Skeletal muscle tissue (tissue), 4 donors: ENCODE data around the gene TANC1. TPM values are rescaled to one million over a fixed set of nuclear protein-coding genes. Genes with fewer than 3 reads are reported as not detected.

Experiments used
- H3K27ac ChIP-seq: one replicate; pipeline ENCODE4 v1.7.0; 2013; ENCODE audit warnings: mild to moderate bottlenecking, low read depth, low read length, inconsistent platforms
- H3K27me3 ChIP-seq, 3 donors: one replicate each; pipeline ENCODE4 v1.7.0; 2013; ENCODE audit warnings: low read length in 3 of 3; ENCODE audit not compliant: control insufficient read depth in 3 of 3, insufficient read depth in 3 of 3
- H3K36me3 ChIP-seq, 3 donors: one replicate each; pipeline ENCODE4 v1.7.0; 2013; ENCODE audit warnings: low read length in 3 of 3; ENCODE audit not compliant: control insufficient read depth in 3 of 3, insufficient read depth in 3 of 3
- H3K4me1 ChIP-seq, 3 donors: one replicate each; pipeline ENCODE4 v1.7.0; 2013; ENCODE audit warnings: low read length in 3 of 3, mild to moderate bottlenecking in 3 of 3; ENCODE audit not compliant: control insufficient read depth in 3 of 3, insufficient read depth in 3 of 3
- H3K4me3 ChIP-seq, 3 donors: one replicate each; pipeline ENCODE4 v1.7.0; 2013; ENCODE audit warnings: low read length in 3 of 3
- H3K9ac ChIP-seq, 3 donors: one replicate each; pipeline ENCODE4 v1.7.0; 2013; ENCODE audit warnings: low read length in 3 of 3, mild to moderate bottlenecking in 3 of 3, moderate library complexity in 2 of 3, low read depth in 1 of 3
- H3K9me3 ChIP-seq, 3 donors: one replicate each; pipeline ENCODE4 v1.7.0; 2013; ENCODE audit warnings: low read length in 3 of 3; ENCODE audit not compliant: control insufficient read depth in 3 of 3
- total RNA-seq: library from RNA; depleted of rRNA; stranded (reverse); fragments of >200 nt; gene quantifications from one replicate; pipeline ENCODE4 v1.2.3, GENCODE V29; 2014
- donor health status: Osteomylitis.

TANC1 gene
- total RNA-seq, 1 donor from 2014 or later, result 38.1 TPM

DNA sequence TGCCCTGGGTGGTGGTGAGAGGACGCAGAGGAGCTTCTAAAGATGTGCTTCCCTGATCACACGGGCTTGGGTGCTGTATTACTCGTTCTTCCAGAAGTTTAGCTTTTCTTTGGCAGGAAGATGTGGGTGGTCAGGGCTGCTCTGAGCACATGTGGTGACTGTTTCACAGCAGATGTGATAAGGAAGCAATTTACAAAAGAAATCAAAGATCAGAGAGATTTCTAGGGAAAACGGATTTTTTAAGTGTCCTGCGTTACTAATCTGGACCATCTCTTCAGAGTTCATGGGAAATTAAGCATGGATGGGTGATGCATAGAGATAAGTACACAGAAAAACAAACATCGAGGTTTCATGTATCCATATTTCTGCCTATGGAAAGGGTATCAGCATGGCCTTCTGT, 218.7 kb downstream of the TANC1 start:
- H3K36me3 ChIP-seq, result peaks cover 0 to 10% (median 0%) of the 10 kb centered on the region in 3 donors
- H3K9me3 ChIP-seq, result no peaks in the 10 kb centered on the region
- H3K4me1 ChIP-seq, result peaks cover 0 to 3% (median 0%) of the 10 kb centered on the region in 3 donors
- H3K27me3 ChIP-seq, result no peaks in the 10 kb centered on the region
- H3K9ac ChIP-seq, result no peak overlapping the region
- H3K27ac ChIP-seq, result no peak overlapping the region
- H3K4me3 ChIP-seq, result no peak overlapping the region

DNA sequence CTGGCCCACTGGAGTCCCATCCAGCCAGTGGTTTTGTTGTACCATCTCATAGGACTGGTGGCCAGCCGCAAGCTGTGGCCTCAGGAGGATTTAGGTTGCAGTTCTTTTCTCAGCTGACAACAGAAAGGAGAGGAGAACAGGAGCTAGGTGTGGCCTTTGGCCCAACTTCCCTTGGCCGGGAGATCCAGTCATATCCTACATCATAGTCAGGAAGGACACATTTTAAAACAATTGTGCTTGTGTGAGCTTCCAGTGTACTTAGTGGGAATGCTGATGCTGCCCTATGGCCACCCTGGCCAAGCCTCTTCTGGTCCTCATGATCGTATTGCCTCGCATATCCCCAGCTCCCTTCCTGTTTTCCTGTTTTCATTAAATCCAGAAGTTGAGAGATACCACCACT, 220.0 kb downstream of the TANC1 start:
- Histone ChIP-seq H3K4me3 (no peak overlapping the region), H3K9ac (no peak overlapping the region), H3K36me3 (peaks cover 0 to 10% (median 0%) of the 10 kb centered on the region in 3 donors), H3K27ac (no peak overlapping the region), H3K4me1 (peaks cover 0 to 3% (median 0%) of the 10 kb centered on the region in 3 donors), H3K9me3 (no peaks in the 10 kb centered on the region), H3K27me3 (no peaks in the 10 kb centered on the region)

DNA sequence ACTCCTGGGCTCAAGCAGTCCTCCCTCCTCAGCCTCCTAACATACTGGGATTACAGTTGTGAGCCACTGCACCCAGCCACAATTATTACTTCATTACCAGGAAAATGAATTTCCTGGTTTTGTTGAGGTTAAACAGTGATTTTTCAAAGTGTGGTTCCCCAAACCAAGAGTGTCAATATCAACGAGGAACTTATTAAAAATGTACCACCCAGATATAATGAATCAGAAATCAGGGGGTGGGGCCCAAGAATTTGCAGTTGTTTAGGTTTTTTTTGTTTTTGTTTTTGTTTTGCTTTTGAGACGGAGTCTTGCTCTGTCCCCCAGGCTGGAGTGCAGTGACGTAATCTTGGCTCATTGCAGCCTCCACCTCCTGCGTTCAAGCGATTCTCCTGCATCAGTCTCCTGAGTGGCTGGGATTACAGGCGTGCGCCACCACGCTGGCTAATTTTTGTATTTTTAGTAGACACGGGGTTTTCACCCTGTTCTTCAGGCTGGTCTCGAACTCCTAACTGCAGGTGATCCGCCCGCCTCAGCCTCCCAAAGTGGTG, 224.0 kb downstream of the TANC1 start:
- H3K27ac ChIP-seq, result no peak overlapping the region

DNA sequence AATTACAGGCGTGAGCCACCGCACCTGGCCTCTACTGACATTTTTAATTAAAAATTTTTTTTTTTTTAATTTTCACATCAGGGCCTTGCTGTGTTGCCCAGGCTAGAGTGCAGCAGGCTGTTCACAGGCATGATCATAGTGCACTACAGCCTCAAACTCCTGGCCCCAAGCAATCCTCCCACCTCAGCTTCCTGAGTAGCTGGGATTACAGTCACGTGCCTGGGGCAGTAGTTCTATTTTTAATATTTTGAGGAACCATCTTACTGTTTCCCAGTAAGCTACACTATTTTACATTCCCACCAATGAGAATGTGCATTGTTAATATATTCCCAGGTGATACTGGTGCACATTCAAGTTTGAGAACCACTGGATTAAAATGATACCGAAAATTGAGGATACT, 225.4 kb downstream of the TANC1 start:
- no peaks in the 10 kb centered on the region for H3K9me3 ChIP-seq
- peaks cover 0 to 3% (median 3%) of the 10 kb centered on the region in 3 donors for H3K4me1 ChIP-seq
- no peaks in the 10 kb centered on the region for H3K27me3 ChIP-seq
- H3K4me3 ChIP-seq, result no peak overlapping the region
- H3K36me3 ChIP-seq, result peaks cover 5 to 14% (median 7%) of the 10 kb centered on the region in 3 donors
- H3K27ac ChIP-seq, result no peak overlapping the region
- H3K9ac ChIP-seq, result no peak overlapping the region

More for the DNA sequence above, 224.0 kb downstream of the TANC1 start:
- no peak overlapping the region for H3K4me3 ChIP-seq
- peaks cover 0 to 3% (median 3%) of the 10 kb centered on the region in 3 donors for H3K4me1 ChIP-seq
- no peak overlapping the region for H3K9ac ChIP-seq
- H3K27me3 ChIP-seq, result no peaks in the 10 kb centered on the region
- no peaks in the 10 kb centered on the region for H3K9me3 ChIP-seq
- H3K36me3 ChIP-seq, result peaks cover 4 to 11% (median 5%) of the 10 kb centered on the region in 3 donors

- Histone ChIP-seq H3K4me1 (peaks cover 0 to 3% (median under 1%) of the 10 kb centered on the region in 3 donors), H3K36me3 (peaks cover 5 to 14% (median 8%) of the 10 kb centered on the region in 3 donors), H3K27ac (no peak overlapping the region)
These were observed 225.8 kb downstream of the TANC1 start for GRCh38 chr2:159194241-159194640.

GRCh38 chr2:159195697-159196096, 227.3 kb downstream of the TANC1 start:
- Histone ChIP-seq H3K36me3 (peaks cover 5 to 14% (median 10%) of the 10 kb centered on the region in 3 donors), H3K27me3 (no peaks in the 10 kb centered on the region), H3K27ac (no peak overlapping the region), H3K4me3 (no peak overlapping the region), H3K4me1 (peaks cover 0 to 5% (median 3%) of the 10 kb centered on the region in 3 donors), H3K9me3 (no peaks in the 10 kb centered on the region), H3K9ac (no peak overlapping the region)

More at GRCh38 chr2:159194241-159194640, 225.8 kb downstream of the TANC1 start:
- Histone ChIP-seq H3K9ac (no peak overlapping the region), H3K9me3 (no peaks in the 10 kb centered on the region), H3K27me3 (no peaks in the 10 kb centered on the region), H3K4me3 (no peak overlapping the region)

DNA sequence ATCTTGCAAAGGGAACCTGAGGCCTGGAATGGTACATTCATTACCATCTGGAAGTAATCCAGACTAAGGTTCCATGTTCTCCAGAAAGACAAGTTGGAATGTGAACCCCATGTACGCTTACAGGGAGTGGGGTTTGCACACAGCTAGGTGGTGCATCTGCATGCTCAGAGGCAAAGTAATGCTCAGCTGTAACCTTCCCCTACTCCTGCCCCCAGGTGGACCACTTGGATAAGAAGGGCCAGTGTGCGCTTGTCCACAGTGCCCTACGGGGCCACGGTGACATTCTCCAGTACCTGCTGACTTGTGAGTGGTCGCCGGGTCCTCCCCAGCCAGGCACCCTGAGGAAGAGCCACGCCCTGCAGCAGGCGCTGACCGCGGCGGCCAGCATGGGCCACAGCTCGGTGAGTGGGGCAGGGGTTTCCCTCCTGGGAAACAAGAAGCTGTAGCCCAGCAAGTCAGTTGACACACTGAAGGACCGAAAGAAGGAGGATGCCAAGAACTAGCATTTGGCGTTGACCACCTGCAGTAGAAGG, 228.0 kb downstream of the TANC1 start:
- no peak overlapping the region for H3K27ac ChIP-seq
- H3K4me1 ChIP-seq, result peaks cover 0 to 10% (median 3%) of the 10 kb centered on the region in 3 donors

GRCh38 chr2:159199236-159199635, 230.8 kb downstream of the TANC1 start:
- no peaks in the 10 kb centered on the region for H3K27me3 ChIP-seq
- peaks cover 2 to 10% (median 6%) of the 10 kb centered on the region in 3 donors for H3K4me1 ChIP-seq
- no peak overlapping the region for H3K4me3 ChIP-seq
- peaks cover 5 to 14% (median 11%) of the 10 kb centered on the region in 3 donors for H3K36me3 ChIP-seq
- no peaks in the 10 kb centered on the region for H3K9me3 ChIP-seq
- no peak overlapping the region for H3K9ac ChIP-seq
- H3K27ac ChIP-seq, result no peak overlapping the region

More for the DNA sequence above, 228.0 kb downstream of the TANC1 start:
- Histone ChIP-seq H3K4me3 (no peak overlapping the region), H3K9ac (no peak overlapping the region), H3K9me3 (no peaks in the 10 kb centered on the region), H3K27me3 (no peaks in the 10 kb centered on the region), H3K36me3 (peaks cover 5 to 14% (median 12%) of the 10 kb centered on the region in 3 donors)

DNA sequence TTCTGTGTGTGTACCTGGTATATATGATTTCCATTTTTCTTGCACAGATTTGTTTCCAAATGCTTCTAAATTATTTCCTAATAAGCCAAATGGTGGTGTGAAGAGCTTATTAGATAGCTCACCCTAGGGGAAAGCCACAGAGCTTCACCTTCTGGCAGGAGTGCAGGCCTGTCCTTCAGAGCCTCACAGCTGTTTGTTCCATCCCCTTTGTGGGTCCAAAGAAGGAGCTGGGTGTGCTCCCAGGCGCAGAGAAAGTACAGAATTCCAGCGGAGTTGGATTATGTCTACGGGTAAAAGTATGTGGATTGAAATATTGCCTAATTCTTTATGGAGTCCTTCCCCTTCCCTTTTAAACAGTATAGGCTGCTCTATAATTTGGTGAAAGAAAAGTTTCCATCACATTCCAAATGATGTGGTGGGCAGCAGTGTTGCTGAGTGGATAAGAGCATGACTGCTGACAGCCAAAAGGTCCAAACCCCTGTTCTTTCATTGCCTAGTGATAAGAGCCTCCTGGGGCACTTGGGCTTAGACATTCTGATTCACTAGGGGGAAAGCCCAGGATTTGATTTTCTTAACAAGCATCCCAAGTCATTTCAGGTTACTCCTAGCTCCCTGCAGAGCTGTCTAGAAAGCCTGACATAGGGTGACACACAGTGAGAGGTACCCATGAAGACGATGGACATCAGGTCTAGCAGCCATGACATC, 231.5 kb downstream of the TANC1 start:
- Histone ChIP-seq H3K27me3 (no peaks in the 10 kb centered on the region), H3K36me3 (peaks cover 5 to 14% (median 10%) of the 10 kb centered on the region in 3 donors)

DNA sequence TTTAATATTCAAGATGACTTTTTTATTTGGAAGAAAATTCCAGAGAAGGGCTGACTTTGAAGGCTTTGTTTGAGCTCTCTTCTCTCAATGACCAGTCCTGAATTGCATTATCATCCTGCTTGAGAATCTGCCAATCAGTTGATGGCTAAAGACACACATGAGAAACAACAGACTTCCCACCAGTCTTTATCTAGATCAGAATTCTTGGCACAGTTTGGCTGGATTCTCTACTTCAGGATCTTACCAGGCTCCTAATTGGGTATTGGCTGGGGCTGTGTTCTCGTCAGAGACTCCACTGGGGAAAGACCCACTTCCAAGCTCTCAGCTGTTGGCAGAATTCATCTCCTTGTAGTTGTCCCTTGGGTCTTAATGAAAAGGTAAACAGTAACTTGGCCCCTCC, 232.1 kb downstream of the TANC1 start:
- Histone ChIP-seq H3K4me3 (no peak overlapping the region), H3K27me3 (no peaks in the 10 kb centered on the region), H3K27ac (peak overlapping the region; percentile 1), H3K9me3 (no peaks in the 10 kb centered on the region), H3K4me1 (peaks cover 0 to 10% (median 6%) of the 10 kb centered on the region in 3 donors), H3K36me3 (peaks cover 5 to 16% (median 10%) of the 10 kb centered on the region in 3 donors), H3K9ac (no peak overlapping the region)

More for the DNA sequence above, 231.5 kb downstream of the TANC1 start:
- H3K9ac ChIP-seq, result no peak overlapping the region
- H3K27ac ChIP-seq, result peak overlapping the region; percentile 1
- H3K4me3 ChIP-seq, result no peak overlapping the region
- peaks cover 0 to 10% (median 6%) of the 10 kb centered on the region in 3 donors for H3K4me1 ChIP-seq
- H3K9me3 ChIP-seq, result no peaks in the 10 kb centered on the region
